Jurkat, Clone E6-1 (cell line): Measurements from ENCODE around the gene JAK3.

ENCODE experiments used
- DNase-seq: peaks from one replicate; pipeline ENCODE4 v3.0.0-alpha.2; 2011; ENCODE audit warnings: low read depth, low spot score
- H3K4me3 ChIP-seq: 2 replicates; pipeline ENCODE4 v1.5.1; 2011; ENCODE audit warnings: mild to moderate bottlenecking, low read length, control low read depth, moderate library complexity

JAK3 gene

DNA sequence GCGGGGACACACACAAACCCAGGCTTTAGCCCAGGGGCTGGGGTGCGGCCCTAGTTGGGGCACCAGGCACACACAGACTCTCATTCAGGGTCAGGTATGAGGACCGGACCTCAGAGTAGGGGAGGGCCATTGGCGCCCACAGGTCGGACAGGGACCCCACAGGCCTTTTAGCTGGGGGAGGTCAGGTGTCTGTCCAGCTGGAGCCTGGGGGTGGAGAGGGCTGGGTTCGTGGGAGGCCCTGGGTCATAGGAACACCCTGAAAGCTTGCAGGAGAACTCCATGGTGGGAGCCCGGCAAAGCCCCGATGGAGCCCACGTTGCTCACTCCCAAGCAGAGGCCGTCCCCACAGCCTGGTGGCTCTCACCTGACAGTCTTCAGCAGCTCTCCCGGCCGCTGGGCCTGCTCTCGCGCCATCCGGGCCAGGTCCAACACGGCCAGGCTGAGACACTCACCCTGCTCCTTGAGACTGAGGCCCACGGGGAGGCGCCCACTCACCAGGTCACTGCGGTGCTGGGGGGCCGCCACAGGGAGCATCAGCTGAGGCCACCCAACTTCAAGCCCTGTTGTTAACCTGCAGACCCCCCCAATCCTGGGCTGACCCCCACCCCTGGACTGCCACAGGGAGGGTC lies 5.0 kb downstream of the JAK3 start:
- DNase-seq: no peak
- no peak overlapping the region for H3K4me3 ChIP-seq

DNA sequence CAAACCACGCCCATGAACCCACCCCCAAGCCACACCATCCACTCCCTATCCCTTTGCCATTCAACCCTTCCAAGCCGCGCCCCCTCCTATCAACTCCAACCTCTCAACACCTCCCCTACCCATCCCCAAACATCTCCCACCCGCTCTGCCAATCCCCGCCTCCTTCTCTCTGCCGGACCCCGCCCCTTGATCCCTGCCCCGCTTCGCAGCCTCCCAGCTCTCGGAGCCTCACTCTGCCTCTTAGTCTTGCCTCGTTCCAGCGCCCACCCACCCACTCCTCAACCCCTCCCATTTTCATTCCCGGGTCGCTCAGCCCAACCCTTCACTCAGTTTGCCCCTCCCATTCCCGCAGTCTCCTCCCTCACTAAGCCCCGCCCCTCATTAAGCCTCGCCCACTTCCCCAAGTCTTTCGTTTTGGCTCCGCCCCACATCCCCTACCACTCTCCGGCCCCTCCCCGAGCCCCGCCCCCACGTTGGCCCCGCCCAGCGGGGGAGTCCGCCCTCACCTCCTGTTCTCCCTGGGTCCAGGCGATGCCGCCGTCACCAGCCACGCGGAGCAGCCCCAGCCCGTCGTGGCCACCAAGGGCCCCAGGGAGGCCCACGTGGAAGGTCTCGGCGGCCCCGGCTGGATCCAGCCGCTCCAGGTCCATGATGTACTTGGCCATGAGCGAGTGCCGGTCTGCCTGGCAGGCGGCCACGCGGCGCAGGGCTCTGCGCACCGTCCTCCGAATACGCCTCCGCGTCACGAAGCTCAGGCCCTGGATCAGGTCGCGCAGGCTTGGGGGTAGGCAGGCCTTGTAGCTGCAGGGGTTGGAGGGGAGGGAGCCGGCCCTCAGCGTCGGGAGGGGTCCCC lies 5.7 kb downstream of the JAK3 start:
- H3K4me3 ChIP-seq: no peak overlapping the region
- DNase-seq: no peak

DNA sequence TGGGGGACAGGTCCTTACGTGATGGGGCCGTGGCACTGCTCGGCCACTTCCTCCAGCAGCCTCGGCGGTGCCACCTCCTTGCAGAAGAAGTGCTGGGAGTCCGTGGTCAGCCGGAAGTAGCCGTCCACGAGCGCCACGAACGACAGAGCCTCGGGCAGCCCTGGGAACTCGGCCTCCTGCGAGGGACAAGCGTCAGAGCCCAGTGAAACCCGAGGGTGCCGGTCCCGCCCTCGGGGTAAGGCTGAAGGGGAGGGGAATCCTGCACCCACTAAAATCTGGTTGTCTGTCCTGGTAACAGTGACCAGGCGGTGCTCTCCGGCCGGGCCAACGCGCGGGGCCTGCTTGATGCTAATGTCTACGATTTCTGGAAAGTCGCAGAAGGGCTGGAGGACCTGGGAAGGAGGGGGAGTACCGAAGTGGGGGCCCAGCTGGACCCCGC lies 6.4 kb downstream of the JAK3 start:
- no peak overlapping the region for H3K4me3 ChIP-seq
- no peak for DNase-seq

DNA sequence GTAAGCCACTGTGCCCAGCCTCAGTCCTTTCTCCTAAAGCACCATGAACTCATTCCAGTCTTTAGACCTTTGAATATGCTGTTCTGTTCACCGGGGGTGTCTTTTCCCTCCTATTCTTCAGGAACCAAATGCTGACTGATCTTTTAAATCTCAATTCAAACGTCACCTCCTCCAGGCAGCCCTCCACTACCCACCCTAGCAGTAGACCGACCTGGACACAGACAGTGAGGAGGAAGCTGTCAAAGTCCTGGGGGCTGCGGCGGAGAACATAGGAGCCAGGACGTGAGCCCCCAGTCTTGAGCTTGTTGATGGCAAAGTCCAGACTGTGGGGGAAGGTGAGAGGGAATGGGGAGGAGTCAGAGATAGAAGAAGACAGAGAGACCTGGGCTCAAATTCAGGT lies 7.8 kb downstream of the JAK3 start:
- H3K4me3 ChIP-seq: no peak overlapping the region
- DNase-seq: no peak

DNA sequence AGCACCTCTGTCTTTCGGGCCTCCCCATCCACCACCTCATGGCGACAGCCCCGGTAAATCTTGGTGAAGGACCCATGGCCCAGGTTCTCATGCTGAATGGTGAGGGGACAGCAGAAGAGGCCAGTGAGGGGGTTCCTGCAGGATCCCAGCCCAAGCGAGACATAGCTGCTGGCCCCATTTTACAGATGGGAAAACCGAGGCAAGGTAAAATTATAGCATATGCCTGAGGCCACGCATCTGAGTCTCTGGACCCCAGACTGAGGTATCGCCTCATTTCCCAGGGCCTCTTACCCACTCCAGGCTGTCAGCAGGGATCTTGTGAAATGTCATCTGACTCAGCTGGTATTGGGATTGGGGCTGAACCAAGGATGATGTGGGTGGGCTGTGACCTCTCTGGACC lies 9.8 kb downstream of the JAK3 start:
- H3K4me3 ChIP-seq: no peak overlapping the region
- no peak for DNase-seq

DNA sequence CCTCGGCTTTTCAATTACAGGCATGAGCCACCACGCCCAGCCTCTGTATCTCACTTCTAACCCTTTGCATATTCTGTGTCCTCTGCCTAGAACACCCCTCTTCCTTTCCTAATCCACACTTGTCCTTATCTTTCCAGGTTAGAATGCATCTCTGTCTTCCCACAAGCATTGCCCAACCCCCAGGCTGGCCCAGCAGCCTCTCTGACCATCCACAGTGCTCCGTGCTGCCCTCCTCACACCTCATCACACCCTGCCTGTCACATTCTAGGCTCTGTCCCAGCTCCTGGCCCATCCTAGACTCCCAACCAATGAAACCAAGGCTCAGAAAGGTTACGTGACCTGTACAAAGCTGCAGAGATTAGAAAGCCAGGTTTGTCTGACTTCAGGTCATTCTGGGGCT lies 11.3 kb downstream of the JAK3 start:
- DNase-seq: no peak
- no peak overlapping the region for H3K4me3 ChIP-seq

DNA sequence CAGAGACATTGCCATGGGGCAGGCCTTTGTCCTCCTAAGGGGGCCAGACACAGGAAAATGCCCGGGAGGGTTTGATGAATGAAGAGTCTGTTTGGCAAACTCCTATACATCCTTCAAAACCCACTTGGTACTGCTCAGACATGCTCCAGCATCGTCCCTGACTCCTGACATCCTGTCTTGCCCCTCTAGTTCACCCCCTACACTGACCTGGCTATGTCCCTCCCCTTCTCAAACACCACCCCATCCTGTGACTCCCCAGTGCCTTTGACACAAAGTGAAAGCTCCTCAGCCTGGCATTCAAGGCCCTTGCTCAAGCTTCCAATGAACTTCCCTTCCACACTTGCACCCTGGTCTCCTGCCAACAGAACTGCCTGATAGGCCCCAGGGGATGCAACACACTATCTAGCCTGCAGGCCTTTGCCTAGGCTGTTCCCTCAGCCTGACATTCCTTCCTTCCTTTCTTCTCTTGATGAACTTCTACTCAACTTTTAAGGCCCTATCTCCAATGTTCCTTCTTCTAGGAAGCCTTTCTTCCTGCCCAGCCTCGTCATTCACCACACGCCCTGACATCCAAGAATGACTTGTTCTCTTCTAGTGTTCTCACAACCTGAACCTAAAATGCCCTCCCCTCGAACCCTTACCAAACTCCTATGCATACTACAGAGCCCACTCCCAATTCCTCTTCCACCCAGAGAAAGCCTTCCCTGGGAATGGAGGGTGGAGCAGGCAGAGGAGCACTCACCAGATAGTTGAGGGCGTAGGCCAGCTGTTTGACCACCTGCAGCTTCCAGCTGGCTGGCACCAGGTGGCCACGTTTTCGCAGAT lies 12.4 kb downstream of the JAK3 start:
- no peak overlapping the region for H3K4me3 ChIP-seq
- no peak for DNase-seq

DNA sequence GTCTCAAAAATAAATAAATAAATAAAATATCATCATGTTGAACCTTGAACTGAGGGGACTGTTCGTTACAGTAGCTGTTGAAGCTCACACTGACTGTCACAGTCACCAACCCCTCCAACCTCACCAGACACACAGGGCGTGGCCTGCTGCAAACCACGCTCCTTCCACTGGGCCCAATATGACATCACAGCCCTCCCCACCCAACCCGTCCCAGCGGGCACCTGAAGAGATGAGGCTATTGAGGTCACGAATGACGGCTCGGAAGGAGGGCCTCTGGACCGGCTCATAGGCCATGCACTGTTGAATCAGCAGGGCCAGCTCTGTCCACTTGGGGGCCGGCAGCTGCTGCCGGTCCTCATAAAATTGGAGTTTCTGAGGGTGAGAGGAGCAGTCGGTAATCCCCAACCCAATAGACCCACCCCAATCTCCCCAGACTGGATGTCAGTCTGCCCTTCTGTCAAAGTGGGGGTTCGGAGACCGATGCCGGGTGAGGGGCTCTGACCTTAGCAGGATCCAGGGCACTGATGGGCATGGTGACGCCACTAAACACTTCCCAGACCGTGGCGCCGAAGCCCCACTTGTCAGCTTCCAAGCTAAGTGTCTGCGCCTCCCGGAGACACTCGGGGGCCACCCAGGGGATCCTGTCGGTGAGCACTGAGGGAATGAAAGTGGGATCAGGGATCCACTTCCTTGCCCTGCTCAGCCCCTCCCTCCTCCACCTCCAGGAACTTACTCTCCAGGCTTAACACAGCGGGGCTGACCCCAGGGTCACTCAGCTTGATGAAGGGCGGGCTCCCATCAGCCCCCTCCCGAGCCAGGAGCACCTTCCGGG lies 13.2 kb downstream of the JAK3 start:
- no peak for DNase-seq
- H3K4me3 ChIP-seq: no peak overlapping the region

DNA sequence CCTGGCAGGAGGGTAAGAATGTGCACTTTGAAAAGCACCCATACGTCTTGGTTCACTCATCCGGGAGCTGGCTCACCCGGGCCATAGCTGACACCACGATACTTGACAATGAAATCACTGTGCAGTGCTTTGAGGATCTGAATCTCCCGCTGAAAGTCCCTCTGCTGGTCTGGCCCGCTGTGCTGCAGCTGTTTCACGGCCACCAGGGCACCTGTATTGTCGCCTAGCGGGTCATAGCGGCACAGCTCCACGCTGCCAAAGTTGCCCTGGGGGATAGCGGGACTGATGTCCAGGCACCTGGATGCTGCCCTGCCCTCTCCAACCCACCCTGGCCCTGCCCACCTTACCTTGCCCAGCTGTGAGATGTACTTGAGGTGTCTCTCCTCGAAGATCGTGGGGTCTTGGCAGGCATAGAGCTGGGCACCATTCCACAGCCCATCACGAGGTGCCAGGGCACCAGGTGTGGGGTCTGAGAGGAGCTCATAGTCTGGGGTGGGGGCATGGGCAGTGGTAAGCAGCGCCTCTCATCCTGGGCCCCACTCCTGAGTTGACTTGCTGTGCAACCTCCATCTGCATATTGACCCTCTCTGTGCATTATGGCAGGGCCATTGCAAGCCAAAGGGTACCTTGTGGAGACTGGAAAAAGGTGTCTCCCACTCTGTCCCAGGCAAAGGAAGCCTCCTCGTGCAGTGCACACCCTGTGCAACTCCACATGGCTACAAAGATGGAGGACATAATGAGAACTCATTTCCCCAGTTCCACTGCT lies 15.2 kb downstream of the JAK3 start:
- no peak overlapping the region for H3K4me3 ChIP-seq
- no peak for DNase-seq

DNA sequence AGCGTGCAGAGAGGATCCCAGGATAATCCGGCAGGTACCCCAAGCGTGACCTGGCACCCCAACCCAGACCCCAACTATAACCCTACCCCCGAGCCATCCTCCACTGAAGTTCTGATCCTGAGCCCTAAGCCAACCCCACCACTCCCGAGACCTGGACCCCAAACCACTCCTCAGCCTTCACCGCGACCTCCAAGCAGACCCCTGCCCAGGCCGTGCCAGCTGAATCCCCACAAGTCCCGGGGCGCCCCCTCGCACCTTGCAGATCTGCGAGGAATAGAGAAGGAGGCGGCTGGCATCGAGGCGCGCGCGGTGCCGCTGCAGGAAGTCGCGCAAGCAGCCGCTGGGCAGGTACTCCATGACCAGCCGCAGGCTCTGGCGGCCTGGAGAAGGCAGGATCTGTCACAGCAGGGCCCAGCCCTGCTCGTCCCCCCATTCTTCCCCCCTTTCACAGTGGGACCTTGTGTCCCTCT lies 16.3 kb downstream of the JAK3 start:
- DNase-seq: no peak
- no peak overlapping the region for H3K4me3 ChIP-seq

DNA sequence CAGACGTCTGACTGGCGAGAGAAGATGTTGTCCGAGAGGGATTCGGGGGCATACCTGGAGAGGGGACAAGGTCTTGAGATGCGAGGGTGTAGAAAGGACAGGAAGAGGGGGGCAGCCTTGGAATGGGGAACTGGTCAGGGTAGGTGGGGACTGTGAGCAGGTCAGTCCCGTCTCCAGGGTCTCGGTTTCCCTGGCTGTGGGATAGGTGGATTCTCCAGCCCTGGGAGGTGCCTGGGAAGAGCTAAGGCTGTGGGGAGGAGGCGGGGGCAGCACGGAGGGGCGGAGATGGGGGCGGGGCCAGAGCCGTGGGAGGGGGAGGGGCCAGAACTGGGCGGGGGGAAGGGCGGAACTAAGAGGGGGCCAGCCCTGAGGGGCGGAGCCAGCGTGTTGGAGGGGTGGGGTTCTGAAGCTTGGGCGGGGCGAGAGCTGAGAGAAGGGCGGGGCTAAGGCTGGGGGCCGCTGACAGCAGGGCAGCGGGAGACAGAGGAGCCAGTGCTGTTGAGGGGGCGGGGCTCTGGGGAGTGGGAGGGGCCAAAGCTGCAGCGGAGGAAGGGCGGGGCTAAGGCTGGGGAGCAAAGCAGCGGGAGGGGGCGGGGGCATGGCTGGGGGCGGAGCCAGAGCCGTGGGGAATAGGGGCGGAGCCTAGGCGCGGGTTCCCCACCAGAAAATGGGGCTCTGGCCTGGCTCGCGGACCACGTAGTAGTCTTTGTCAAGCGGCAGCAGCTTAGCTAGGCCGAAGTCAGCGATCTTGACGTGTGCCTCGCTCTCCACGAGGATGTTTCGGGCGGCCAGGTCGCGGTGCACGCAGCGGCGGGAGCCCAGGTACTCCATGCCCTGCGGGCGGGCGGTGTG lies 17.0 kb downstream of the JAK3 start:
- DNase-seq: no peak
- no peak overlapping the region for H3K4me3 ChIP-seq

DNA sequence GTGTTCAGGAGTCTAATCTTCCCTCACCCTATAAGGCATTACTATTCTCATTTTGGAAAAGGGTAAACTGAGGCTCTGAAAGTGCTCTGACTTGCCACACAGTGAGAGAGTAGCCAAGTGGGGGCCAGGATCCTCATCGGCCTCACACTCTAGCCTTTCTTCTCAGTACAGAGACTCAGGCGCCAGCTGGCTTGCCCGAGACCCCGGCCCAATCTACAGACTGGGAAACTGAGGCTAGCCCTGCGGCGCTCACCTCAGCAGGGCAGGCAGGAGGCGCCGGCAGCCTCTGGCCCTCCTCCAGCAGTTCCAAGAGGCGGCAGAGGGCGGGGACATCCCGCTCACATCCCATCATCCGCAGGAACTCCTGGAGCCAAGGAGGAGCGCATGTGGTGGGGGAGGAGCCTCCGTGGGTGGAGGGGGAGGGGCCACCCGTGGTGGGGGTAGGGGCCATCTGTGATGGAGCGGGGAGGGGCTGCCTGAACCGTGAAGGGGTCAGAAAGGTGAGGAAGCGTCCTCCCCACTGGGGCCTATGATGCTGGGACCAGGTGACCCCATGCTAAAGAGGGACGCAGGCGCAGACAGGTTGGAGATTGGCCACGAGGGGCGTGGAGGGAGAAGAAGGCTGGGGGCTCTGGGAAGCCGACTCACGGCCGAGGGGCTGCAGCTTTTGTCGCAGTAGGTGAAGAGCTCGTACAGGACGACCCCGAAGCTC lies 17.8 kb downstream of the JAK3 start:
- no peak overlapping the region for H3K4me3 ChIP-seq
- no peak for DNase-seq

DNA sequence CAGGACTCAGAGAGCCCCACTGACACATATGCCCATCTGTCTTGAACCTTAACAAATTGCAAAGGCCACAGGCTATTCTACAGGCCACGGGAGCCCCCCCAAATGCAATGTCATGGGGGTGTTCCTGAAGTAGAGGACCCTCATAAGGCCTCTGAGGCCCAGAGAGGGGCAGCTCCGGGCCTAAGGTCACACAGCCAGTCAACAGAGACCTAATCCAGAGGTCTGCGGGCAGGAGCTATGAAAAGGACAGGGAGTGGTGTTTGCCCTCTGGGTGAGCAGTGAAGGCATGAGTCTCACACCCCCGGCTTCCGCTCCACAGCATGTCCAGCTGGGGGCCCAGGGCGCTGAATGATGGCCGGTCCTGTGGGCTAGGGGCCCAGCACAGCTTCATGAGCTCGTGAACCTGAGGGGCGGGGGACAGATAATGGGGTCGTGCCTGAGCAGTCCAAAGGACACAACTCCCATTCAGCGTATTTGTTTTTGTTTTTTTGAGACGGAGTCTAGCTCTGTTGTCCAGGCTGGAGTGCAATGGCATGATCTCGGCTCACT lies 21.2 kb downstream of the JAK3 start:
- H3K4me3 ChIP-seq: no peak overlapping the region
- no peak for DNase-seq

DNA sequence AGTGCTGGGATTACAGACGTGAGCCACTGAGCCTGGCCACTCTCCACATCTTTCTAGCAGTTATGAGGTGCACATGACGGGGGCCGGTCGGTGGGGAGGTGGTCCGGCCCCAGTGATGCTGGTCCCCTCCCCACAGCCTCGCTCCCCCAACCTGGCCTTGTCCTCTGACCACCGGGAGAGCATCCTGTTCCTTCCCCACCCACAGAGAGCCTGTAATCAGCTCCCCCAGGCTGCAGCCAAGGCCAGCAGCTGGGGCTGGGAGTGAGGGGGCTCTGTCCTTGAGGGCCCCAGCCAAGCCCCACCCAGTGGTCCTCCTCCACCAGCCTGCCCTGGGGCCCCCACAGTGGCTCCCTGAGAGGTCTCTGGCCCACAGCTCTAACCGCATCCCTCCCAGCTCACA lies 23.4 kb downstream of the JAK3 start:
- H3K4me3 ChIP-seq: no peak overlapping the region
- DNase-seq: no peak

DNA sequence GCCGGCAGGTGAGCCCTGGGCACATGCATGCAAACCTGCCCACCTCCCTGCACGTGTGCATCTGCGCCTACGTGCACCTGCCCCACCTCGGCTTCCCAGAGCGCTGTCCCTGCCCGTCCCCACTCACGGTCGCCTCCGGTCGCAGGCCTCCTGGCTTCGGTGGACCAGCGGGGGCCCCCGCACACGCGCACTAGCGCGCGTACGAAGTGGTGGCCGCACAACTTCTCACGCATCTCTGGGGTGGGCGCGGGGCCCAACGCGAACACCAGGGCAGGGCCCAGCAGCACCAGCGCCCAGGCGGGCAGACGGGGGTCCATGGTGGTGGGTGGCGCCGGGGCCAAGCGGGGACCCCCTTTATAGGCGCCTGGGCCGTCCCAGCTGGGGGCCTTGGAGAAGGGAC lies 26.6 kb downstream of the JAK3 start, which contains the start of gene INSL3:
Gene INSL3, minus strand, starts transcription at position 330 of the 400 bp plus-strand sequence. Its CDS starts 13 bp downstream, at position 317.
- DNase-seq: no peak
- no peak within 1 kb of the TSS for H3K4me3 ChIP-seq

DNA sequence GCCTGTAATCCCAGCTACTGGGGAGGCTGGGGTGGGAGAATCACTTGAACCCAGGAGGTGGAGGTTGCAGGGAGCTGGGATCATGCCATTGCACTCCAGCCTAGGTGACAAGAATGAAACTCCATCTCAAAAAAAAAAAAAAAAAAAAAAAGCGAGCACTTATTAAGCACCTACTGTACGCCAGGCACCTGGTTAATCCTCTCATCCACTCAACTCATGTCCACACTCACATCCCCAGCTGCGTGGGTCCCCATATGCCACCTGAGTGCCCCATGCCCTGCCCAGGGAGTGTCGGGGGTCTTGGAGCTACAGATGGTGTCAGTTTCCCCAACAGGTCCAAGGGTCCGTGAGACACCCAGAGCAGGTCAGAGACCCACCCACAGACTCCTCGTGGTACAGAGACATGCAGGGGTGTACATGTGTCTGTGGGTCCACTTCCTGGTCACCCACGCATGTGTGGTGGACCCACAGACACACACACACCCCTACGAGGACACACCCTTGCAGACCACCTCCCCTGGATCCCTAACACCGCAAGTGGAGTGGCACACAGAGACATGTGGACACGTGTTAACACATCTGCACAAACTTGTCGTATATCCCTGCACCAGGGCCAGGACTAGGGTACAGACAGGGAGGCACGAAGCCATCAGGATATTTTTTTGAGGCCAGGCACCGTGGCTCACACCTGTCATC lies 30.0 kb downstream of the JAK3 start:
- DNase-seq: no peak
- no peak overlapping the region for H3K4me3 ChIP-seq
